Muscle of leg (tissue), 11 donors: ENCODE data around the gene CIB4. TPM values are rescaled to one million over a fixed set of nuclear protein-coding genes. Genes with fewer than 3 reads are reported as not detected.

Source experiments
- DNase-seq: peaks from one replicate; pipeline ENCODE4 v3.0.0; 2013
- H3K27ac ChIP-seq: one replicate; pipeline ENCODE4 v1.5.1; 2013; ENCODE audit warnings: mild to moderate bottlenecking, low read length, control low read depth
- H3K27me3 ChIP-seq: one replicate; pipeline ENCODE4 v1.6.1; 2013; ENCODE audit warnings: low read length; ENCODE audit not compliant: control insufficient read depth, insufficient read depth
- H3K36me3 ChIP-seq: one replicate; pipeline ENCODE4 v1.6.1; 2013; ENCODE audit warnings: low read length; ENCODE audit not compliant: control insufficient read depth, insufficient read depth
- H3K4me1 ChIP-seq: one replicate; pipeline ENCODE4 v1.6.1; 2013; ENCODE audit warnings: low read length; ENCODE audit not compliant: control insufficient read depth, insufficient read depth
- H3K4me3 ChIP-seq: one replicate; pipeline ENCODE4 v1.5.1; 2013; ENCODE audit warnings: low read length, control low read depth
- H3K9me3 ChIP-seq: replicated peaks from 2 replicates; pipeline ENCODE4 v1.6.1; 2013; ENCODE audit warnings: low read depth, low read length; ENCODE audit not compliant: control insufficient read depth
- WGBS: methylation state at CpG from one replicate; pipeline ENCODE4 v1.1.5; 2013; ENCODE audit warnings: missing lambda C conversion rate; ENCODE audit not compliant: insufficient coverage; 5-methylcytosine and 5-hydroxymethylcytosine counted together
- polyA plus RNA-seq, 8 donors: library from polyadenylated mRNA; unstranded; fragments of 120-200 nt; gene quantifications; one replicate each; pipeline versions ENCODE4 v1.2.1 to v1.2.3, GENCODE V29; 2013; ENCODE audit warnings: inconsistent platforms in 1 of 8, low replicate concordance in 1 of 8; ENCODE audit not compliant: insufficient read length in 8 of 8, insufficient read depth in 1 of 8
- total RNA-seq: library from RNA; stranded (reverse); fragments of 120-200 nt; gene quantifications from one replicate; pipeline ENCODE4 v1.2.4, GENCODE V29; 2013

The CIB4 gene
- total and polyA plus RNA-seq, 9 donors = not detected

- no peak for DNase-seq
Observed at GRCh38 chr2:26607698-26608097, 33.5 kb downstream of the CIB4 start.

GRCh38 chr2:26606847-26607190 lies 34.3 kb downstream of the CIB4 start:
- no peaks in the 10 kb centered on the region for H3K9me3 ChIP-seq
- H3K36me3 ChIP-seq = no peaks in the 10 kb centered on the region
- H3K27ac ChIP-seq = no peak overlapping the region
- no peak overlapping the region for H3K4me3 ChIP-seq
- WGBS = no CpG with 5 or more reads among the region's 5 CpGs
- peaks cover 11% of the 10 kb centered on the region for H3K27me3 ChIP-seq
- DNase-seq = no peak
- H3K4me1 ChIP-seq = no peaks in the 10 kb centered on the region

More at GRCh38 chr2:26607698-26608097, 33.5 kb downstream of the CIB4 start:
- Histone ChIP-seq H3K27ac (no peak overlapping the region), H3K27me3 (peaks cover 11% of the 10 kb centered on the region), H3K4me1 (peaks cover 6% of the 10 kb centered on the region), H3K36me3 (no peaks in the 10 kb centered on the region), H3K9me3 (no peaks in the 10 kb centered on the region), H3K4me3 (no peak overlapping the region)
- 85% methylated on average over 6 of the region's 8 CpGs for WGBS

DNA sequence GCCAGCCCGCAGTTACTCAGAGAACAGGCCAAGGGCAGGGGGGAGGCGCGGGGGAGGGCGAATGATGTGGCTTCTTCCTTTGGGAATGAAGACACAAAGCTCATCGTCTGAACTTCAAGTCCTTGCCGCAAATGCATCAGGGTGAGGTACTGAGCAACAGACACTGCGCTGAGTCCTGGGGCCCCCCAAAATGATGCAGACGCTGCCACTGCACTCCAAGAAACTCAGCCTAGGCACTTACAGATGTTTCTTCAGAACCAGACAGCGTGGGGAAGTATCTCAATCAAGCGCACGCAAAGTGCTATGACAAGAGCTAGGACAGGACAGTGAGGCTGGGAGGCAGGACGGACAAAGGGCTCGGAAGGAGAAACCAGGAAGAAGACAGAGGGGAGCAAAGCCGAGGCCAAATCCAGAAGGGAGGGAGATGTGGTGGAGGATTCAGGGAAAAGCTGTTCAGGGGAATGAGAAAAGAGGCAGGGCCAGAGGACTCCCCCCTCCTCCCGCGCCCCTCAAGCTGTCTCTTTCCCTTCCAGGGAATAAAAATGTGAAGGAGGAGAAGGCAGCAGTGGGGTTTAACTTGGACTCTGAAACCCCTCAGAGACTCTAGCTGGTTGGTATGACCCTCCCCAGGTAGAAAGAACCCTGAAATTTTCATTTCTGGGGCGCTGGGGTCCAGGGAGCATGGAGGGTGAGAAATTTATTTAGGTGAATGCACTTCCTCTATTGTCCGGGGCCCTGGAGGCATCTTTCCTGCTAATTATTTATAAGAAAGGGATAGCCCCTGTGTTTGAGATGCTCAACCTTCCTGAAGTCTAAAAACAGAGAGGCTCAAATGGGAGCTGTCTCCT lies 34.9 kb downstream of the CIB4 start:
- no peak for DNase-seq
- peaks cover 11% of the 10 kb centered on the region for H3K27me3 ChIP-seq
- no peaks in the 10 kb centered on the region for H3K36me3 ChIP-seq
- no peaks in the 10 kb centered on the region for H3K9me3 ChIP-seq
- 71% methylated on average over 14 of the region's 18 CpGs for WGBS
- no peak overlapping the region for H3K4me3 ChIP-seq
- H3K27ac ChIP-seq = no peak overlapping the region
- H3K4me1 ChIP-seq = no peaks in the 10 kb centered on the region

DNA sequence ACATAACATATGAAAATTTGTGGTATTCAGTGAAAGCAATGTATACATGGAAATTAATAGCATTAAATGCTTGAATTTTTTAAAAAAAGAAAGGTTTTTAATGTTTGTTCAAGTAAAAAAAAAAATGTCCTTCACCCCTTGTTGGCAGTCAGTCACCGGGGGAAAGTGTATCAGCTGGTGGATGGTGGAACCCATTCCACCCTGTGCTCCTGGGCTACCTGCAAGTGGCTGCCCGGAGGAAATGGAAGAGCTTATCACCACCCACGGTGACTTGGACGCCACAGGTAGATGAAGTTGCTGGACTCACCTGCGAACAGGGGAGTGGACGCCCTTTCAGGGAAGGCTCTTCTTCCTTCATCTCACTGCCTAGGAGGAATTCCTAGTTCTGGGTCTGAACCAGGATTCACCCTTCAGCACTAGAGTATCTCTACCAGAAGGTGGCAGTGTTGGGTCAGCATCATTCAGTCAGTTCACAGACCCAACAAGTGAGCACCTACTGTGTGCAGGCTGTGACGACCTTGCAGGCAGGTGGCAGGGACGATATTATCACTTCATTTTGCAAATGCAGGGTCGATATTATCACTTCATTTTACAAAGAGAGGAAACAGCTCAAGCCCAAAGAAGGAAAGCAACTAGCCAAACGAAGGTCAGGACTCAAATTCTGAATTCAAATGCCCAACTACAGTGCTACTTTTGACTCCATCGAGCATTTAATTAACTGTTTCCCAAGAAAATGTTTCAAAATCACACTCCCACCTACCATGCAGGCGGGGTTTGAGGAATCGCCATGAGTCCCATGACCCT lies 35.8 kb downstream of the CIB4 start:
- H3K36me3 ChIP-seq = no peaks in the 10 kb centered on the region
- no peaks in the 10 kb centered on the region for H3K4me1 ChIP-seq
- DNase-seq = peak; percentile 56
- 48% methylated on average over 6 of the region's 13 CpGs for WGBS
- no peaks in the 10 kb centered on the region for H3K9me3 ChIP-seq
- no peak overlapping the region for H3K4me3 ChIP-seq
- no peak overlapping the region for H3K27ac ChIP-seq
- peaks cover 13% of the 10 kb centered on the region for H3K27me3 ChIP-seq

- H3K9me3 ChIP-seq = no peaks in the 10 kb centered on the region
- H3K4me1 ChIP-seq = no peaks in the 10 kb centered on the region
- peaks cover 18% of the 10 kb centered on the region for H3K27me3 ChIP-seq
- H3K36me3 ChIP-seq = no peaks in the 10 kb centered on the region
- H3K27ac ChIP-seq = no peak overlapping the region
- H3K4me3 ChIP-seq = no peak overlapping the region
- no peak for DNase-seq
- WGBS = no CpG with 5 or more reads among the region's 6 CpGs
Observed at GRCh38 chr2:26602575-26602974, 38.6 kb downstream of the CIB4 start.

GRCh38 chr2:26599387-26599786 lies 41.8 kb downstream of the CIB4 start:
- Histone ChIP-seq H3K27ac (no peak overlapping the region), H3K27me3 (peaks cover 17% of the 10 kb centered on the region)
- no CpG with 5 or more reads among the region's 2 CpGs for WGBS

GRCh38 chr2:26598996-26599373 lies 42.2 kb downstream of the CIB4 start:
- Histone ChIP-seq H3K4me1 (no peaks in the 10 kb centered on the region), H3K27ac (no peak overlapping the region), H3K9me3 (no peaks in the 10 kb centered on the region), H3K27me3 (peaks cover 15% of the 10 kb centered on the region), H3K36me3 (no peaks in the 10 kb centered on the region), H3K4me3 (no peak overlapping the region)
- no peak for DNase-seq
- no CpG with 5 or more reads among the region's 4 CpGs for WGBS

More at GRCh38 chr2:26599387-26599786, 41.8 kb downstream of the CIB4 start:
- Histone ChIP-seq H3K4me3 (no peak overlapping the region), H3K36me3 (no peaks in the 10 kb centered on the region), H3K4me1 (no peaks in the 10 kb centered on the region), H3K9me3 (no peaks in the 10 kb centered on the region)
- no peak for DNase-seq

- no peak overlapping the region for H3K27ac ChIP-seq
- DNase-seq = no peak
- no peaks in the 10 kb centered on the region for H3K36me3 ChIP-seq
- H3K27me3 ChIP-seq = peaks cover 15% of the 10 kb centered on the region
- no peak overlapping the region for H3K4me3 ChIP-seq
- 50% methylated on average over 12 of the region's 13 CpGs for WGBS
- H3K4me1 ChIP-seq = no peaks in the 10 kb centered on the region
- no peaks in the 10 kb centered on the region for H3K9me3 ChIP-seq
Observed at GRCh38 chr2:26598336-26598995, 42.7 kb downstream of the CIB4 start.

DNA sequence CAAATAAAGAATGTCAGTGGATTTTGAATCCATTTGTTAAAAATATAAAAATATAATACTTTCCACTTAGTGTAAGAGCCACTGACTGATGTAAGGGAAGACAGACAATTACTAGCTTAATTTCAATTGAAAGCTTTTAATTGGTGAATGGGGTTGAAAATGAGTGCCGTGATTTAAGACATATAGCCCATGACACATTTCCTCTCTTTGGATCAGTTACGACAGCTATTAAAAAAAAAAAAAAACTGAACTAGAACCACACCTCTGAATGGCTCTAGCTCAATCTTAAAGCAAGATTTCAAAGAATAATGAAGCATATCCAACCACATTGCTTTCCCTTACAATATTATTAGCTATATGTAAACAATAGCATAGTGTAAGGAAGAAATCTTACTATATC lies 44.0 kb downstream of the CIB4 start:
- H3K27me3 ChIP-seq = peaks cover 15% of the 10 kb centered on the region
- no peaks in the 10 kb centered on the region for H3K36me3 ChIP-seq
- no peaks in the 10 kb centered on the region for H3K4me1 ChIP-seq
- H3K27ac ChIP-seq = no peak overlapping the region
- DNase-seq = no peak
- no peak overlapping the region for H3K4me3 ChIP-seq
- no peaks in the 10 kb centered on the region for H3K9me3 ChIP-seq
- WGBS = no CpG with 5 or more reads among the region's 2 CpGs

DNA sequence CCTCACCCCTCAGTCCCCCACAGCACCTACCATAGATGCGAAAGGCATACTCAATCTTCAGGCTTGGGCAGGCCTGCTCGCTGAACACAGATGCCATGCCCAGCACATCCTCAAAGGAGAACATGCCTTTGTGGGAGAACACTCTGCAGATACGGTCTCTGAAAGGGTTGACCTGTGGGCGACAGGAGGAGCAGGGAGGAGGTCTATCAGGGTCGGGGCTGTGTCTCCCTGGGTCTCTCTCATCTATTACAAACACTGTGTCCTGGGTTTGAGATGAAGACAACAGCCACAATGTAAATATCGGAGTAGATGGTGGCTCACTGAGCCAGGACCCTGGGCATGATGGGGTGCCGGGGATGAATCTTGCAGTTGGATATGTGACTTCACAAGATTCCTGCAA lies 46.0 kb downstream of the CIB4 start:
- WGBS = 94% methylated on average over 2 of the region's 7 CpGs
- no peak for DNase-seq
- no peaks in the 10 kb centered on the region for H3K4me1 ChIP-seq
- H3K36me3 ChIP-seq = no peaks in the 10 kb centered on the region
- H3K27me3 ChIP-seq = peaks cover 27% of the 10 kb centered on the region
- H3K4me3 ChIP-seq = no peak overlapping the region
- no peak overlapping the region for H3K27ac ChIP-seq
- H3K9me3 ChIP-seq = no peaks in the 10 kb centered on the region
